Calu3 (cell line): Measurements from ENCODE around the gene EHF. TPM values are rescaled to one million over a fixed set of nuclear protein-coding genes. Genes with fewer than 3 reads are reported as not detected.

Source experiments
- BruUV-seq: library from RNA; stranded (reverse); fragments of 400-500 nt; replicated peaks from 2 replicates; lab custom pipeline; 2021; lab: Mats Ljungman, UMichigan
- CTCF ChIA-PET: fragments of 300-600 bp; sonication (Branson Sonifier 250); formaldehyde crosslinking; loops from one replicate; lab custom pipeline; 2022; ENCODE audit warnings: antibody characterized with exemption; lab: Charles Lee
- DNase-seq: peaks from one replicate; pipeline ENCODE4 v3.0.0; 2022
- H3K27ac Mint-ChIP-seq: one replicate; pipeline ENCODE4 v1.8.0; 2022; ENCODE audit warnings: mixed read lengths; ENCODE audit not compliant: unreplicated experiment
- H3K27me3 Mint-ChIP-seq: one replicate; pipeline ENCODE4 v1.8.0; 2022; ENCODE audit warnings: mixed read lengths; ENCODE audit not compliant: unreplicated experiment
- H3K36me3 Mint-ChIP-seq: one replicate; pipeline ENCODE4 v1.8.0; 2022; ENCODE audit warnings: mild to moderate bottlenecking, moderate library complexity, mixed read lengths; ENCODE audit not compliant: insufficient read depth, unreplicated experiment
- H3K4me1 Mint-ChIP-seq: one replicate; pipeline ENCODE4 v1.8.0; 2022; ENCODE audit warnings: mild to moderate bottlenecking, low read depth, mixed read lengths; ENCODE audit not compliant: unreplicated experiment
- H3K4me3 Mint-ChIP-seq: one replicate; pipeline ENCODE4 v1.8.0; 2022; ENCODE audit warnings: mild to moderate bottlenecking, low read depth, moderate library complexity, mixed read lengths; ENCODE audit not compliant: unreplicated experiment
- H3K9me3 Mint-ChIP-seq: one replicate; pipeline ENCODE4 v1.8.0; 2022; ENCODE audit warnings: low read depth, mixed read lengths; ENCODE audit not compliant: unreplicated experiment
- intact Hi-C: fragments of 100-400 bp; cut with micrococcal nuclease; formaldehyde crosslinking; loops from one replicate; pipeline ENCODE4 v1.10.0; 2022; ENCODE audit not compliant: unreplicated experiment
- total RNA-seq: library from RNA; stranded (reverse); gene quantifications from 2 replicates; pipeline ENCODE4 v1.2.3, GENCODE V29; 2022
- TF ChIP-seq, protein P1 (sequence below): fragments of 200-600 bp; IDR thresholded peaks from one replicate; pipeline ENCODE4 v1.8.0; 2022; ENCODE audit warnings: antibody characterized with exemption; ENCODE audit not compliant: unreplicated experiment

EHF gene
- total RNA-seq, 1 experiment from 2014 or later, result 286 TPM

DNA sequence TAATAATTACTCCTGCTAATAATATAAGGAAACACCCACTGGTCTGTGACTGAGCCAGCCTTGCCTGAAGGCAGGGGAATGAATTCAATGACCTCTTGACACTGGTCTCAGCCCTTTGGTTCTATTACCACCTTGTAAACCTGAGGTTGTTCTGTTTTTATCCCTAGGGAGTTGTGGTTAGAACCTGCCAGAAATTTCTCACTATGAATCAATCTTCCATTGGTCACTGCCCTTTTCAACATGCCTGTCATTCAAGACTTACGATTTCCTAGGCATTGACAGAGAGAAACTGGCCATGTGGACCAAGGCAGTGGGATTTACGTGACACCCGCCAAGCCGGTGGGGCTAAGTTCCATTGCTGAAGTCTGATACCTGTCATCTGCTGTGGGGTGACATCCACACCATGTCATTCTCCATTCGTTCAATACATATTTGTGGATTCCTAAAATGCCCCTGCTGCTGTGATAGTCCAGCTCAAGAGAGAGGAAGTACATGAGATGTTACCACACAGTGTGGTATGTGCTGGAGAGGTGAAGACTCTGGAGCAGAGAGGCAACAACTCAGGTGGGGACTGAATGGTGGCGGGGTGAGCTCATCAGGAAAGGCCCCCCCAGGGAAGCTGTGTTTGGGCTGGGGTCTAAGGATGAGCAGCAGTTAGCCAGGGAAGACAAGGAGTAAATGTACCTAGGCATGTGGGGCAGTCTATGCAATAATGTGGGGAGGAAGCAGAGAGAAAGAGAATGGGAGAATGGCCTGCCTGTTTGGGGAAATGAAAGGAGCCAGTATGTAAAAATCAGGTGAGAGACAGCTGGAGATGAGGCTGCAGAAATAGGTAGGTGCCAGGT, 15.2 kb upstream of the EHF start:
- Mint-ChIP-seq H3K36me3 (peaks cover 21% of the 10 kb centered on the region), H3K4me1 (peaks cover 75% of the 10 kb centered on the region), H3K27ac (peak overlapping the region; percentile 42), H3K9me3 (no peaks in the 10 kb centered on the region), H3K27me3 (no peaks in the 10 kb centered on the region), H3K4me3 (no peak overlapping the region)
- TF ChIP-seq, protein P1, sequence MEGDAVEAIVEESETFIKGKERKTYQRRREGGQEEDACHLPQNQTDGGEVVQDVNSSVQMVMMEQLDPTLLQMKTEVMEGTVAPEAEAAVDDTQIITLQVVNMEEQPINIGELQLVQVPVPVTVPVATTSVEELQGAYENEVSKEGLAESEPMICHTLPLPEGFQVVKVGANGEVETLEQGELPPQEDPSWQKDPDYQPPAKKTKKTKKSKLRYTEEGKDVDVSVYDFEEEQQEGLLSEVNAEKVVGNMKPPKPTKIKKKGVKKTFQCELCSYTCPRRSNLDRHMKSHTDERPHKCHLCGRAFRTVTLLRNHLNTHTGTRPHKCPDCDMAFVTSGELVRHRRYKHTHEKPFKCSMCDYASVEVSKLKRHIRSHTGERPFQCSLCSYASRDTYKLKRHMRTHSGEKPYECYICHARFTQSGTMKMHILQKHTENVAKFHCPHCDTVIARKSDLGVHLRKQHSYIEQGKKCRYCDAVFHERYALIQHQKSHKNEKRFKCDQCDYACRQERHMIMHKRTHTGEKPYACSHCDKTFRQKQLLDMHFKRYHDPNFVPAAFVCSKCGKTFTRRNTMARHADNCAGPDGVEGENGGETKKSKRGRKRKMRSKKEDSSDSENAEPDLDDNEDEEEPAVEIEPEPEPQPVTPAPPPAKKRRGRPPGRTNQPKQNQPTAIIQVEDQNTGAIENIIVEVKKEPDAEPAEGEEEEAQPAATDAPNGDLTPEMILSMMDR, result no peak
- DNase-seq, result no peak
- no TSS peak for BruUV-seq
- CTCF ChIA-PET, result interaction anchor here (0.9 to 1.1 kb wide), 2 partner anchors 13 to 16 kb away, joined by 3 read pairs; partner anchors contain the start of gene EHF
- intact Hi-C loops, result loop anchor here (2.0 kb wide), 1 partner anchor 15 kb away; the partner anchor contains the start of gene EHF

DNA sequence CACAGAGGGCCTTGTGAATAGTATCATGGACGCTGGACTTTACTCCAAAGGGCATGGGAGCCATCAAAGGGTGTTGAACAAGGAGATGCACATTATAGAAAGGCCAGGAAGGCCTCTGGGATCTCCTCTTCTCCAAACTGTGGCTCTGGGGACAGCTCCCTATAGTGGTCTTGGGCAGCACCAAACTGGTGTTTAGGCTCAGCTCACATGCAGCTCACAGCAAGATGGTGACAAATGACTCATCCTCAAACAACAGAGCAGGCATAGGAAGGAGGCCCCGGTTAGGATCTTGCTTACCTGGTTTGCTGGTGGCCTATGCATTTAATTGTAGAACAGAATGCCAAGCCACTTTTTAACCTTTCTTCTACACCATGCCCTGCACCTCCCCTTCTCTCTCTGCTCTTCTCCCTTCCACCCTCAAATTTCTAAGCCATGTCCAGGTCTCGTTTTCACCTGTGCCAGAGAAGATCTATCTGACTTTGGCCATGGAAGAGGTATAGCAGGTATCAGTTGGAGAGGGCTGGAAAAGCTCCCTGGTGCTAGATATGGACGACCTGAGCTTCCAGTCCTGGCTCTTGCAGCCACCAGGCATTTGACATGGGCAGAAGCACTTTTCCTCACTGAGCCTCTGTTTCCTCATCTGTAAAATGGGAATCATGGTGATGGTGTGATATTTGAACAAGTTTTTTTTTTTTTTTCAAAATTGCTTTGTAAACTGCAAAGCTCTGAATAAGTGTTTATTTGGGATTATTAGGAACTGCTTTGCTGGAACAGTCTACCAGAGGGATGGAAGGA, 14.4 kb upstream of the EHF start:
- Mint-ChIP-seq H3K4me3 (no peak overlapping the region), H3K9me3 (no peaks in the 10 kb centered on the region), H3K4me1 (peaks cover 67% of the 10 kb centered on the region), H3K27ac (peak overlapping the region; percentile 42), H3K27me3 (no peaks in the 10 kb centered on the region), H3K36me3 (peaks cover 19% of the 10 kb centered on the region)
- BruUV-seq, result no TSS peak
- TF ChIP-seq, protein P1, result no peak
- CTCF ChIA-PET, result interaction anchor here (0.6 to 1.1 kb wide), 3 partner anchors 12 to 19 kb away, joined by 3 to 4 read pairs (median 3); partner anchors contain the start of gene EHF
- intact Hi-C loops, result no loop called here
- DNase-seq, result no peak

DNA sequence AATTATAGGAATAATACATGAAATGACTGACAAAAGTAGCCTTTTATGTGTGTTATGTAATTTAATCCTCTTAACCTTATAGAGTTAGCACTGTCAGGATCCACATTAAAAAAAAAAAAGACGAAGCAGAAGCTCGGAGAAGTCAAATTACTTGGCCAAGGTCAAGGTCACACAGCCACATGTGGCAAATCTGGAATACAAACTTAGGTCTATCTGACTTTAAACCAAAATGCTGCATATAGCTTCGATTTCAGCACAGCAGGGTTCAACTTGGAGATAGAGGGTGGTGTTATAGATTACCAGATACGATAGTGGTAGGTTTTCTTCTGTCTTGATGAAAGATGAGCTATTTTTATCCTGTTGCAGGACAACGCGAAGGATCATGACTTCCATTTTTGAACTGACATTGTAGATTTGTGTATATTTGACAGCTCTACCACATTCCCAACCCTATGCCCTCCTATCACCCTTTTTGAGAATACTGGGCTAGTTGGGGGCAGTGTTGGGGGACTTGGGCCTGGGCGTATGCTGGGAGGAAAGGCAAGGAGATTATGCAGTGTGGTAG, 11.6 kb upstream of the EHF start:
- Mint-ChIP-seq H3K27me3 (no peaks in the 10 kb centered on the region), H3K4me3 (no peak overlapping the region), H3K36me3 (peaks cover 4% of the 10 kb centered on the region), H3K4me1 (peaks cover 54% of the 10 kb centered on the region), H3K27ac (peak overlapping the region; percentile 40), H3K9me3 (no peaks in the 10 kb centered on the region)
- DNase-seq, result no peak
- CTCF ChIA-PET, result interaction anchor here (2.2 kb wide), 1 partner anchor 9 kb away, joined by 6 read pairs; no protein-coding TSS in a partner anchor
- intact Hi-C loops, result no loop called here
- TF ChIP-seq, protein P1, result no peak
- BruUV-seq, result no TSS peak

DNA sequence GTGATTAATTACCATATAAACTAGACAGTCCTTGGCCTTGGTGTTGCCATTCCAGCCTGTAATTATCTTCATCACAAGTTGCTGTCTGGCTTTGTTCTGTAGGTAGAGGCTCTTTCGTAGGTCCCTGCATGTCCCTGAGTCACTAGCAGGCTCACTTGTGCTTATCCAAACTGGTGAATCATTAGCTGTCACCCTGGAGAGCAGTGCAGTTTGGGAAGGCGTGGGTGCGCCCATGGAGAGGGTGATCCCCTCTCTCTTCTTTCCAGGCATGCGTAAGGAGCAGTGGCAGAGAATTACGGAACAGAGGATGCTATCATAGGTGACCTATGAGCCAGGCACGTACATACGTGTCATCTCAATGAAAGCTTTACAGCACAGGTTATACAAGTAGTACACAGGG, 11.0 kb upstream of the EHF start:
- intact Hi-C loops, result no loop called here
- no TSS peak for BruUV-seq
- Mint-ChIP-seq H3K9me3 (no peaks in the 10 kb centered on the region), H3K4me3 (no peak overlapping the region), H3K27me3 (no peaks in the 10 kb centered on the region), H3K4me1 (peaks cover 48% of the 10 kb centered on the region), H3K36me3 (no peaks in the 10 kb centered on the region), H3K27ac (peak overlapping the region; percentile 40)
- CTCF ChIA-PET, result interaction anchor here (1.1 to 2.2 kb wide), 2 partner anchors 9 to 45 kb away, joined by 3 to 6 read pairs; no protein-coding TSS in a partner anchor
- no peak for DNase-seq
- TF ChIP-seq, protein P1, result no peak
